NOMO-1 treated with dmso at 0.1 percent for 144 hours (cell line): ENCODE measurements around the gene SURF4.

ENCODE experiments used
- DNase-seq: peaks from one replicate; lab custom pipeline; 2025; ENCODE audit not compliant: unreplicated experiment; lab: John Stamatoyannopoulos, UW

The SURF4 gene

GRCh38 chr9:133375724-133376654 is at the start of gene SURF4, which contains the start of gene STKLD1:
Gene SURF4 (minus strand): TSS chr9:133376060. CDS start chr9:133375969, 91 bp downstream.
Gene STKLD1 (plus strand): TSS chr9:133376366. CDS start chr9:133376474, 108 bp downstream.
- DNase-seq = peak; percentile 94

- no peak for DNase-seq
Measured at GRCh38 chr9:133425049-133425632, 49.3 kb upstream of the SURF4 start.

GRCh38 chr9:133424187-133424586 is 48.3 kb upstream of the SURF4 start:
- DNase-seq = no peak

GRCh38 chr9:133423216-133423615 is 47.4 kb upstream of the SURF4 start:
- no peak for DNase-seq

GRCh38 chr9:133421615-133422542 is 46.0 kb upstream of the SURF4 start, which contains the start of gene ADAMTS13:
Gene ADAMTS13 (plus strand): TSS chr9:133422367. CDS start chr9:133422444, 77 bp downstream.
- no peak for DNase-seq

GRCh38 chr9:133420392-133420827 is 44.5 kb upstream of the SURF4 start:
- no peak for DNase-seq

GRCh38 chr9:133419005-133419404 is 43.1 kb upstream of the SURF4 start:
- DNase-seq = no peak

GRCh38 chr9:133417541-133418461 is 41.9 kb upstream of the SURF4 start, which contains the start of gene REXO4:
Gene REXO4 (minus strand): TSS chr9:133418010. CDS start chr9:133417844, 166 bp downstream.
- DNase-seq = peak; percentile 76

GRCh38 chr9:133415170-133415569 is 39.3 kb upstream of the SURF4 start:
- no peak for DNase-seq

GRCh38 chr9:133408042-133408441 is 32.2 kb upstream of the SURF4 start:
- DNase-seq = no peak

- peak; percentile 45 for DNase-seq
Measured at GRCh38 chr9:133406480-133407307, 30.8 kb upstream of the SURF4 start.

GRCh38 chr9:133405508-133406438 is 29.9 kb upstream of the SURF4 start:
- no peak for DNase-seq

- DNase-seq = no peak
Measured at GRCh38 chr9:133404454-133405002, 28.7 kb upstream of the SURF4 start.

- DNase-seq = no peak
Measured at GRCh38 chr9:133403766-133404453, 28.1 kb upstream of the SURF4 start.

GRCh38 chr9:133402689-133403088 is 26.8 kb upstream of the SURF4 start:
- DNase-seq = no peak

GRCh38 chr9:133401588-133401987 is 25.7 kb upstream of the SURF4 start:
- no peak for DNase-seq

- DNase-seq = no peak
Measured at GRCh38 chr9:133400292-133400691, 24.4 kb upstream of the SURF4 start.
